ENCODE results near the gene YARS1. TPM values are rescaled to one million over a fixed set of nuclear protein-coding genes. Genes with fewer than 3 reads are reported as not detected.
A peak's percentile ranks its signal among the peaks of the same experiment; 100 is the strongest.

Gene YARS1
- polyA plus RNA-seq, 1 donor from 2014 or later, result 49.4 TPM

DNA sequence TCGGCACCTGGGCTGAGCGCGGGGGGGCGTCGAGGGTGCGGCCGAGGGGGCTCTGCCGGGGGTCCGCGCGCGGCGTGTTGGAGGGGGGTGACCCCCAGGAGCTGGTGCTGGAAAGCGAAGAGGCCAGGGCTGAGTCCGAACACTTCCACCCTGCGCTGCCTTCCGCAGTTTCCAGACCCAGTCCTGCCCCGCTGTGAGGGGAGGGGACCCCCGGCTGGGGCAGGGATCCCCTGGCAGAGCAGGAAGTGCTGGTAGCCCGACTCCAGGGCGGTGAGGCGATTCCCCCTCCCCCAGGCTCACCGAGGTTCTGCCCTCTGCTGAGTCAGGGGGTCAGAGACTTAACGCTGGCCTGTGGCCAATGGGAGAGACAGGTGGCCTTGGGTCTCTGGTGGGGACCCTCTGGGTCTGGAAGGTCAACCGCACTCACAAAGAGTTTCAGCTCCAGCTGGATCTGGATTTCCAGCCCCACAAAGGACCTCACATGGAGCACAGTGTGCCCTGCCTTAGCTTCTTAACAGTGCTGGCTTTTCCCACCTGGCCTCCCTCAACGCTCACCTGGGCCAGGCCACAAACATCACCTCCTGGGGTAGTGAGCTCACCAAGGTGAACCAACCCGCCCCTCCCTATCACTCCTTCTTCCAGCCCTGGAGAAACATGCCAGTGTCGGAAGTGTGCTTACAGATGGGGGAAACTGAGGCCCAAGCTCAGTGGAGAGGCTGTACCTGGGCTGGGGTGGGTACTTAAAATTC is 74.8 kb downstream of the YARS1 start:
- TF ChIP-seq POLR2AphosphoS5 (IDR thresholded peaks at IDR 0.05) (no peak), EZH2 (IDR thresholded peaks at IDR 0.05; ENCODE audit: borderline replicate concordance, insufficient read depth, low read length, poor library complexity, severe bottlenecking) (no peak), TAF1 (IDR thresholded peaks at IDR 0.05; ENCODE audit: low read depth) (no peak), SMC3 (conservative IDR thresholded peaks at IDR 0.05; ENCODE audit: poor library complexity) (no peak), EP300 (conservative IDR thresholded peaks at IDR 0.05; ENCODE audit: poor library complexity, severe bottlenecking) (no peak), MXI1 (conservative IDR thresholded peaks at IDR 0.05; ENCODE audit: poor library complexity, severe bottlenecking) (no peak)
- TF ChIP-seq, protein P1, sequence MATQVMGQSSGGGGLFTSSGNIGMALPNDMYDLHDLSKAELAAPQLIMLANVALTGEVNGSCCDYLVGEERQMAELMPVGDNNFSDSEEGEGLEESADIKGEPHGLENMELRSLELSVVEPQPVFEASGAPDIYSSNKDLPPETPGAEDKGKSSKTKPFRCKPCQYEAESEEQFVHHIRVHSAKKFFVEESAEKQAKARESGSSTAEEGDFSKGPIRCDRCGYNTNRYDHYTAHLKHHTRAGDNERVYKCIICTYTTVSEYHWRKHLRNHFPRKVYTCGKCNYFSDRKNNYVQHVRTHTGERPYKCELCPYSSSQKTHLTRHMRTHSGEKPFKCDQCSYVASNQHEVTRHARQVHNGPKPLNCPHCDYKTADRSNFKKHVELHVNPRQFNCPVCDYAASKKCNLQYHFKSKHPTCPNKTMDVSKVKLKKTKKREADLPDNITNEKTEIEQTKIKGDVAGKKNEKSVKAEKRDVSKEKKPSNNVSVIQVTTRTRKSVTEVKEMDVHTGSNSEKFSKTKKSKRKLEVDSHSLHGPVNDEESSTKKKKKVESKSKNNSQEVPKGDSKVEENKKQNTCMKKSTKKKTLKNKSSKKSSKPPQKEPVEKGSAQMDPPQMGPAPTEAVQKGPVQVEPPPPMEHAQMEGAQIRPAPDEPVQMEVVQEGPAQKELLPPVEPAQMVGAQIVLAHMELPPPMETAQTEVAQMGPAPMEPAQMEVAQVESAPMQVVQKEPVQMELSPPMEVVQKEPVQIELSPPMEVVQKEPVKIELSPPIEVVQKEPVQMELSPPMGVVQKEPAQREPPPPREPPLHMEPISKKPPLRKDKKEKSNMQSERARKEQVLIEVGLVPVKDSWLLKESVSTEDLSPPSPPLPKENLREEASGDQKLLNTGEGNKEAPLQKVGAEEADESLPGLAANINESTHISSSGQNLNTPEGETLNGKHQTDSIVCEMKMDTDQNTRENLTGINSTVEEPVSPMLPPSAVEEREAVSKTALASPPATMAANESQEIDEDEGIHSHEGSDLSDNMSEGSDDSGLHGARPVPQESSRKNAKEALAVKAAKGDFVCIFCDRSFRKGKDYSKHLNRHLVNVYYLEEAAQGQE (IDR thresholded peaks at IDR 0.05; ENCODE audit: borderline replicate concordance), result no peak
- TF ChIP-seq, protein P2, sequence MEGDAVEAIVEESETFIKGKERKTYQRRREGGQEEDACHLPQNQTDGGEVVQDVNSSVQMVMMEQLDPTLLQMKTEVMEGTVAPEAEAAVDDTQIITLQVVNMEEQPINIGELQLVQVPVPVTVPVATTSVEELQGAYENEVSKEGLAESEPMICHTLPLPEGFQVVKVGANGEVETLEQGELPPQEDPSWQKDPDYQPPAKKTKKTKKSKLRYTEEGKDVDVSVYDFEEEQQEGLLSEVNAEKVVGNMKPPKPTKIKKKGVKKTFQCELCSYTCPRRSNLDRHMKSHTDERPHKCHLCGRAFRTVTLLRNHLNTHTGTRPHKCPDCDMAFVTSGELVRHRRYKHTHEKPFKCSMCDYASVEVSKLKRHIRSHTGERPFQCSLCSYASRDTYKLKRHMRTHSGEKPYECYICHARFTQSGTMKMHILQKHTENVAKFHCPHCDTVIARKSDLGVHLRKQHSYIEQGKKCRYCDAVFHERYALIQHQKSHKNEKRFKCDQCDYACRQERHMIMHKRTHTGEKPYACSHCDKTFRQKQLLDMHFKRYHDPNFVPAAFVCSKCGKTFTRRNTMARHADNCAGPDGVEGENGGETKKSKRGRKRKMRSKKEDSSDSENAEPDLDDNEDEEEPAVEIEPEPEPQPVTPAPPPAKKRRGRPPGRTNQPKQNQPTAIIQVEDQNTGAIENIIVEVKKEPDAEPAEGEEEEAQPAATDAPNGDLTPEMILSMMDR (IDR thresholded peaks at IDR 0.05; ENCODE audit: poor library complexity, severe bottlenecking), result no peak
- H3K9me3 ChIP-seq (ENCODE audit: low read length), result no peaks in the 10 kb centered on the region
- no peaks in the 10 kb centered on the region for H3F3A ChIP-seq (ENCODE audit: insufficient read depth, low read length, poor library complexity, severe bottlenecking)
- no peaks in the 10 kb centered on the region for H3K36me3 ChIP-seq (ENCODE audit: insufficient read depth, low read length)
- H3K27me3 ChIP-seq (ENCODE audit: insufficient read depth, low read depth, low read length), result peaks cover 20% of the 10 kb centered on the region
- no peak overlapping the region for H3K27ac ChIP-seq (ENCODE audit: low read length)
- H3K4me3 ChIP-seq (ENCODE audit: low read length), result peak overlapping the region; percentile 47
- no peaks in the 10 kb centered on the region for H3K79me2 ChIP-seq (replicated peaks; ENCODE audit: insufficient read depth, low read length)
- no peak overlapping the region for H3K9ac ChIP-seq (ENCODE audit: low read length)
- no peak overlapping the region for H2AFZ ChIP-seq (ENCODE audit: low read depth, low read length)
- H3K4me2 ChIP-seq (ENCODE audit: low read length), result no peak overlapping the region
- H3K9me2 ChIP-seq (ENCODE audit: insufficient read depth, low read length), result no peaks in the 10 kb centered on the region
- no peaks in the 10 kb centered on the region for H4K20me1 ChIP-seq (ENCODE audit: insufficient read depth)

DNA sequence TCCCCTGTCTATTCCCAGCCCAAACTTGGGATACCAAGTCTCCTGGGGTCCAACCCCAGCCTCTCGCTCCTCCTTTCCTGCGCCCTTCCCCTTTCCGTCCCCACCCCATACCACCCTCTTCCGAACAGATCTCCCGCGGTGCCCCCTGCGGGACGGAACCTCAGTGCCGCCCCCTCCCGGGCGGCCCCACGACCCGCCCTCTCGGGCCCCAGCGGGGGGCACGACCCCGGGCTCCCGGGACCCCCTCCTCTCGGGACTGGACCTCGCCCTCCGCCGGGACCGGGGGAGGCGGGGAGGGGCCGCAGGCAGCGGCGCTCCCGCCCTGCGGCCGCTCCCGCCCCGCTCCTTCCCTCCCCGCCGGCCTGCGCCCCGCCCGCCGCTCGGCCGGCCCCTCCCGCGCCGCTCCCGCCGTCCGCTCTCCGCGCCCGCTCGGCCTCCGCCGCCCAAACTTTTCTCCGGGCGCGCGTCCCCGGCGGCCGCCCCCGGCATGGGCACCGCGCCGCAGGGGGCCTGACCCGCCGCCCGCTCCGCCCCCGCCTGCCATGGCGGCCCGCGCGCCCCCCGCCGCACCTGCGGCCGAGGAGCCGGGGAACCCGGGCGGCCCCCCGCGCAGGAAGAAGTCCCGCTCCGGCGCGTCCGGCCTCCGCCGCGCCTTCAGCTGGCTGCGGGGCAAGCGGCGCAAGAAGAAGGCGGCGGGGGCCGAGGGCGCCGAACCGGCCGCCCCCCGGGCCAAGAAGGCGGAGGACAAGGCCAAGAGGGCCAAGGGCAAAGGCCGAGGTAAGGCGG is 75.6 kb downstream of the YARS1 start:
- Histone ChIP-seq H3K9me2 (ENCODE audit: insufficient read depth, low read length) (no peaks in the 10 kb centered on the region), H2AFZ (ENCODE audit: low read depth, low read length) (no peak overlapping the region), H3F3A (ENCODE audit: insufficient read depth, low read length, poor library complexity, severe bottlenecking) (no peaks in the 10 kb centered on the region), H3K4me2 (ENCODE audit: low read length) (no peak overlapping the region), H3K36me3 (ENCODE audit: insufficient read depth, low read length) (no peaks in the 10 kb centered on the region), H3K27ac (ENCODE audit: low read length) (no peak overlapping the region), H3K9me3 (ENCODE audit: low read length) (no peaks in the 10 kb centered on the region), H3K9ac (ENCODE audit: low read length) (no peak overlapping the region), H4K20me1 (ENCODE audit: insufficient read depth) (no peaks in the 10 kb centered on the region), H3K4me3 (ENCODE audit: low read length) (peak overlapping the region; percentile 58), H3K27me3 (ENCODE audit: insufficient read depth, low read depth, low read length) (peaks cover 20% of the 10 kb centered on the region), H3K79me2 (replicated peaks; ENCODE audit: insufficient read depth, low read length) (no peaks in the 10 kb centered on the region)
- TF ChIP-seq POLR2AphosphoS5 (IDR thresholded peaks at IDR 0.05) (no peak), RAD21 (conservative IDR thresholded peaks at IDR 0.05) (no peak), EZH2 (IDR thresholded peaks at IDR 0.05; ENCODE audit: borderline replicate concordance, insufficient read depth, low read length, poor library complexity, severe bottlenecking) (no peak), EP300 (conservative IDR thresholded peaks at IDR 0.05; ENCODE audit: poor library complexity, severe bottlenecking) (no peak), TAF1 (IDR thresholded peaks at IDR 0.05; ENCODE audit: low read depth) (no peak), MXI1 (conservative IDR thresholded peaks at IDR 0.05; ENCODE audit: poor library complexity, severe bottlenecking) (no peak), SMC3 (conservative IDR thresholded peaks at IDR 0.05; ENCODE audit: poor library complexity) (no peak)
- TF ChIP-seq, protein P1 (IDR thresholded peaks at IDR 0.05; ENCODE audit: borderline replicate concordance), result peak; percentile 71
- TF ChIP-seq, protein P2 (IDR thresholded peaks at IDR 0.05; ENCODE audit: poor library complexity, severe bottlenecking), result peak; percentile 42

All from neural cell (in vitro differentiated cells).